K562 (cell line): ENCODE results near the gene PPP2R3B. TPM values are rescaled to one million over a fixed set of nuclear protein-coding genes. Genes with fewer than 3 reads are reported as not detected.

Experiments
- ARID1B ChIP-seq: fragments of 450-650 bp; IDR thresholded peaks from 2 replicates; pipeline ENCODE4 v1.6.1; 2016; ENCODE audit warnings: antibody characterized with exemption, mild to moderate bottlenecking, inconsistent platforms
- JUN ChIP-seq, 2 experiments: sonication (generic) in 1 of 2; formaldehyde crosslinking in 1 of 2; IDR thresholded peaks; 2 replicates each; pipeline versions ENCODE4 v1.6.1 to v1.8.0; 2012 to 2022; ENCODE audit warnings: borderline replicate concordance in 2 of 2, mild to moderate bottlenecking in 2 of 2, improper control_type of control experiment in 1 of 2, low read depth in 1 of 2, low read length in 1 of 2, missing genetic modification reagents in 1 of 2
- KAT8 ChIP-seq: fragments of 450-650 bp; IDR thresholded peaks from 2 replicates; pipeline ENCODE4 v1.6.1; 2016; ENCODE audit warnings: low read depth, mild to moderate bottlenecking
- KLF6 ChIP-seq: fragments of 250-450 bp; sonication (Bioruptor Pico); IDR thresholded peaks from 2 replicates; pipeline ENCODE4 v1.4.0; 2020; ENCODE audit warnings: mild to moderate bottlenecking, moderate library complexity, borderline replicate concordance
- NFE2L1 ChIP-seq: fragments of 450-650 bp; IDR thresholded peaks from 2 replicates; pipeline ENCODE4 v1.6.1; 2016; ENCODE audit warnings: missing genetic modification characterization, low read depth, mild to moderate bottlenecking, missing compliant biosample characterization, moderate library complexity, borderline replicate concordance
- NFYB ChIP-seq: IDR thresholded peaks from 2 replicates; pipeline ENCODE4 v1.6.1; 2011; ENCODE audit warnings: mild to moderate bottlenecking, moderate library complexity; ENCODE audit not compliant: insufficient read length; ENCODE audit errors: extremely low read depth
- RBFOX2 ChIP-seq: fragments of 200-400 bp; formaldehyde crosslinking; IDR thresholded peaks from 2 replicates; pipeline ENCODE4 v1.6.1; 2017; ENCODE audit warnings: low read depth, mild to moderate bottlenecking, low read length, moderate library complexity
- ZNF76 ChIP-seq: fragments of 250-450 bp; sonication (Bioruptor Pico); IDR thresholded peaks from 2 replicates; pipeline ENCODE4 v1.4.0; 2020; ENCODE audit warnings: mild to moderate bottlenecking, moderate library complexity, borderline replicate concordance
- ZNF785 ChIP-seq: fragments of 250-450 bp; sonication (Bioruptor Pico); IDR thresholded peaks from 2 replicates; pipeline ENCODE4 v1.4.0; 2020; ENCODE audit warnings: mild to moderate bottlenecking
- polyA plus RNA-seq, 8 experiments: library from polyadenylated mRNA; depleted of rRNA in 4 of 8; stranded (reverse) in 5 of 8; unstranded in 3 of 8; fragments of >200 nt; fragmentation: Nextera tagmentation in 2 of 8; fragmentation: Illumina TruSeq in 1 of 8; extraction: Ambion mirVana in 2 of 8; extraction: Trizol in 1 of 8; gene quantifications; 2 replicates each; pipeline versions ENCODE4 v1.2.1 to v1.2.3, GENCODE V29; 2011 to 2014; ENCODE audit warnings: inconsistent platforms in 1 of 8, missing spikeins in 1 of 8
- total RNA-seq, 7 experiments: library from RNA; depleted of rRNA in 6 of 7; stranded (reverse); fragments of >200 nt in 6 of 7; fragmentation: Illumina TruSeq in 2 of 7; extraction: Trizol in 2 of 7; gene quantifications; 2 replicates each; pipeline versions ENCODE4 v1.2.1 to v1.2.3, GENCODE V29; 2011 to 2021; ENCODE audit warnings: low replicate concordance in 1 of 7
- TF ChIP-seq, protein P1 (sequence below): fragments of 200-600 bp; sonication (generic); IDR thresholded peaks from one replicate; pipeline ENCODE4 v1.6.1; 2012; ENCODE audit warnings: mild to moderate bottlenecking, low read depth, low read length, inconsistent platforms
- TF ChIP-seq, protein P2 (sequence below): fragments of 250-450 bp; sonication (Bioruptor Pico); IDR thresholded peaks from 2 replicates; pipeline ENCODE4 v1.8.0; 2022; ENCODE audit warnings: inconsistent platforms
- TF ChIP-seq, protein P3 (sequence below): fragments of 450-650 bp; IDR thresholded peaks from 2 replicates; pipeline ENCODE4 v1.6.1; 2016

PPP2R3B gene
- total and polyA plus RNA-seq, 9 of the 15 experiments (the other 6 are each of a cell fraction or from before 2014, with no cell fraction given), result 0.04 to 18.2 (median 8.2) TPM; not detected in 1

DNA sequence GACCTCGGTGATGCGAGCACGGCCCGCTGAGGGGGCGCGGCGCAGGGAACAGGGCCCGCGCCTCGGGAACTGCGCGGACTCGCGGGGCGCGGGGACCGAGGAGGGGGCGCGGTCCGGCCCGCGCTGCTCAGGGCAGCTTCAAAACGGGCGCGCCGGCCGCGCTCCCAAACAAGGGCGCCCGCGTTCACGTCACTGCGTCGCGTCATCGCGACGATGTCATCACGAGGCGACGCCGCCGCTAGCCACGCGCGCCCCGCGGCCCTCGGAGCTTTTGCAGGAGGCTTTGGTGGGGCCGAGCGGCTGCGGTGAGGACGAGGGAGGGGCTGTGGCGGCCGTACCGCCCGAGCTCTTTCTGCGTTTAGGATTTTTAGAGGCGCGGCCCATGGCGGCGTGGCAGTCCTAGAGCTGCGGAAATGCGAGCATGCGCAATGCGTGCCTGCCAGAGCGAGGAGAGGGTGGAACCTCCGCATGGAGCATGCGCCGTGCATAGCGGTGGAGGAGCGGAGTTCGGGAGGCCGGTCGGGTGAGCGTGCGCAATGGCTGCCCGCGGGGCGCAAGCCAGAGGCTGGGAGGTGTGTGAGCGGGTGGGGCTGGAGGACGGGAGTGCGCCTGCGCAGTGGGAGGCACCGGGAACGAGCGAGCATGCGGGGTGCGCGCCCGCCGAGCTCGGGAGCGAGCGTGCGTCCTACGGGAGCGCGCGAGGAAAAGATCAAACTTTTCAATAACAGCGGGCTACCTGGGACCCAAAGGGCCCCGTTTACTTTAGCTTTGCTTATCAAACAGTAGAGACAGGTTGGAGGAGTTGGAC is at the start of gene PPP2R3B (continued):
- TF ChIP-seq, protein P1, sequence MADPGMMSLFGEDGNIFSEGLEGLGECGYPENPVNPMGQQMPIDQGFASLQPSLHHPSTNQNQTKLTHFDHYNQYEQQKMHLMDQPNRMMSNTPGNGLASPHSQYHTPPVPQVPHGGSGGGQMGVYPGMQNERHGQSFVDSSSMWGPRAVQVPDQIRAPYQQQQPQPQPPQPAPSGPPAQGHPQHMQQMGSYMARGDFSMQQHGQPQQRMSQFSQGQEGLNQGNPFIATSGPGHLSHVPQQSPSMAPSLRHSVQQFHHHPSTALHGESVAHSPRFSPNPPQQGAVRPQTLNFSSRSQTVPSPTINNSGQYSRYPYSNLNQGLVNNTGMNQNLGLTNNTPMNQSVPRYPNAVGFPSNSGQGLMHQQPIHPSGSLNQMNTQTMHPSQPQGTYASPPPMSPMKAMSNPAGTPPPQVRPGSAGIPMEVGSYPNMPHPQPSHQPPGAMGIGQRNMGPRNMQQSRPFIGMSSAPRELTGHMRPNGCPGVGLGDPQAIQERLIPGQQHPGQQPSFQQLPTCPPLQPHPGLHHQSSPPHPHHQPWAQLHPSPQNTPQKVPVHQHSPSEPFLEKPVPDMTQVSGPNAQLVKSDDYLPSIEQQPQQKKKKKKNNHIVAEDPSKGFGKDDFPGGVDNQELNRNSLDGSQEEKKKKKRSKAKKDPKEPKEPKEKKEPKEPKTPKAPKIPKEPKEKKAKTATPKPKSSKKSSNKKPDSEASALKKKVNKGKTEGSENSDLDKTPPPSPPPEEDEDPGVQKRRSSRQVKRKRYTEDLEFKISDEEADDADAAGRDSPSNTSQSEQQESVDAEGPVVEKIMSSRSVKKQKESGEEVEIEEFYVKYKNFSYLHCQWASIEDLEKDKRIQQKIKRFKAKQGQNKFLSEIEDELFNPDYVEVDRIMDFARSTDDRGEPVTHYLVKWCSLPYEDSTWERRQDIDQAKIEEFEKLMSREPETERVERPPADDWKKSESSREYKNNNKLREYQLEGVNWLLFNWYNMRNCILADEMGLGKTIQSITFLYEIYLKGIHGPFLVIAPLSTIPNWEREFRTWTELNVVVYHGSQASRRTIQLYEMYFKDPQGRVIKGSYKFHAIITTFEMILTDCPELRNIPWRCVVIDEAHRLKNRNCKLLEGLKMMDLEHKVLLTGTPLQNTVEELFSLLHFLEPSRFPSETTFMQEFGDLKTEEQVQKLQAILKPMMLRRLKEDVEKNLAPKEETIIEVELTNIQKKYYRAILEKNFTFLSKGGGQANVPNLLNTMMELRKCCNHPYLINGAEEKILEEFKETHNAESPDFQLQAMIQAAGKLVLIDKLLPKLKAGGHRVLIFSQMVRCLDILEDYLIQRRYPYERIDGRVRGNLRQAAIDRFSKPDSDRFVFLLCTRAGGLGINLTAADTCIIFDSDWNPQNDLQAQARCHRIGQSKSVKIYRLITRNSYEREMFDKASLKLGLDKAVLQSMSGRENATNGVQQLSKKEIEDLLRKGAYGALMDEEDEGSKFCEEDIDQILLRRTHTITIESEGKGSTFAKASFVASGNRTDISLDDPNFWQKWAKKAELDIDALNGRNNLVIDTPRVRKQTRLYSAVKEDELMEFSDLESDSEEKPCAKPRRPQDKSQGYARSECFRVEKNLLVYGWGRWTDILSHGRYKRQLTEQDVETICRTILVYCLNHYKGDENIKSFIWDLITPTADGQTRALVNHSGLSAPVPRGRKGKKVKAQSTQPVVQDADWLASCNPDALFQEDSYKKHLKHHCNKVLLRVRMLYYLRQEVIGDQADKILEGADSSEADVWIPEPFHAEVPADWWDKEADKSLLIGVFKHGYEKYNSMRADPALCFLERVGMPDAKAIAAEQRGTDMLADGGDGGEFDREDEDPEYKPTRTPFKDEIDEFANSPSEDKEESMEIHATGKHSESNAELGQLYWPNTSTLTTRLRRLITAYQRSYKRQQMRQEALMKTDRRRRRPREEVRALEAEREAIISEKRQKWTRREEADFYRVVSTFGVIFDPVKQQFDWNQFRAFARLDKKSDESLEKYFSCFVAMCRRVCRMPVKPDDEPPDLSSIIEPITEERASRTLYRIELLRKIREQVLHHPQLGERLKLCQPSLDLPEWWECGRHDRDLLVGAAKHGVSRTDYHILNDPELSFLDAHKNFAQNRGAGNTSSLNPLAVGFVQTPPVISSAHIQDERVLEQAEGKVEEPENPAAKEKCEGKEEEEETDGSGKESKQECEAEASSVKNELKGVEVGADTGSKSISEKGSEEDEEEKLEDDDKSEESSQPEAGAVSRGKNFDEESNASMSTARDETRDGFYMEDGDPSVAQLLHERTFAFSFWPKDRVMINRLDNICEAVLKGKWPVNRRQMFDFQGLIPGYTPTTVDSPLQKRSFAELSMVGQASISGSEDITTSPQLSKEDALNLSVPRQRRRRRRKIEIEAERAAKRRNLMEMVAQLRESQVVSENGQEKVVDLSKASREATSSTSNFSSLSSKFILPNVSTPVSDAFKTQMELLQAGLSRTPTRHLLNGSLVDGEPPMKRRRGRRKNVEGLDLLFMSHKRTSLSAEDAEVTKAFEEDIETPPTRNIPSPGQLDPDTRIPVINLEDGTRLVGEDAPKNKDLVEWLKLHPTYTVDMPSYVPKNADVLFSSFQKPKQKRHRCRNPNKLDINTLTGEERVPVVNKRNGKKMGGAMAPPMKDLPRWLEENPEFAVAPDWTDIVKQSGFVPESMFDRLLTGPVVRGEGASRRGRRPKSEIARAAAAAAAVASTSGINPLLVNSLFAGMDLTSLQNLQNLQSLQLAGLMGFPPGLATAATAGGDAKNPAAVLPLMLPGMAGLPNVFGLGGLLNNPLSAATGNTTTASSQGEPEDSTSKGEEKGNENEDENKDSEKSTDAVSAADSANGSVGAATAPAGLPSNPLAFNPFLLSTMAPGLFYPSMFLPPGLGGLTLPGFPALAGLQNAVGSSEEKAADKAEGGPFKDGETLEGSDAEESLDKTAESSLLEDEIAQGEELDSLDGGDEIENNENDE, result no peak
- TF ChIP-seq JUN (IDR thresholded peaks at IDR 0.05; ENCODE audit: borderline replicate concordance, low read depth, low read length) (peak; percentile 79), JUN (CRISPR knock-in tag; IDR thresholded peaks at IDR 0.05; ENCODE audit: borderline replicate concordance) (no peak), ZNF76 (CRISPR knock-in tag) (no peak), NFE2L1 (tag) (no peak), KAT8 (no peak), KLF6 (CRISPR knock-in tag) (no peak), RBFOX2 (peak; percentile 83), ARID1B (no peak), NFYB (no peak), ZNF785 (CRISPR knock-in tag) (no peak)
- TF ChIP-seq, protein P2, sequence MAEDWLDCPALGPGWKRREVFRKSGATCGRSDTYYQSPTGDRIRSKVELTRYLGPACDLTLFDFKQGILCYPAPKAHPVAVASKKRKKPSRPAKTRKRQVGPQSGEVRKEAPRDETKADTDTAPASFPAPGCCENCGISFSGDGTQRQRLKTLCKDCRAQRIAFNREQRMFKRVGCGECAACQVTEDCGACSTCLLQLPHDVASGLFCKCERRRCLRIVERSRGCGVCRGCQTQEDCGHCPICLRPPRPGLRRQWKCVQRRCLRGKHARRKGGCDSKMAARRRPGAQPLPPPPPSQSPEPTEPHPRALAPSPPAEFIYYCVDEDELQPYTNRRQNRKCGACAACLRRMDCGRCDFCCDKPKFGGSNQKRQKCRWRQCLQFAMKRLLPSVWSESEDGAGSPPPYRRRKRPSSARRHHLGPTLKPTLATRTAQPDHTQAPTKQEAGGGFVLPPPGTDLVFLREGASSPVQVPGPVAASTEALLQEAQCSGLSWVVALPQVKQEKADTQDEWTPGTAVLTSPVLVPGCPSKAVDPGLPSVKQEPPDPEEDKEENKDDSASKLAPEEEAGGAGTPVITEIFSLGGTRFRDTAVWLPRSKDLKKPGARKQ (CRISPR knock-in tag), result no peak
- TF ChIP-seq, protein P3, sequence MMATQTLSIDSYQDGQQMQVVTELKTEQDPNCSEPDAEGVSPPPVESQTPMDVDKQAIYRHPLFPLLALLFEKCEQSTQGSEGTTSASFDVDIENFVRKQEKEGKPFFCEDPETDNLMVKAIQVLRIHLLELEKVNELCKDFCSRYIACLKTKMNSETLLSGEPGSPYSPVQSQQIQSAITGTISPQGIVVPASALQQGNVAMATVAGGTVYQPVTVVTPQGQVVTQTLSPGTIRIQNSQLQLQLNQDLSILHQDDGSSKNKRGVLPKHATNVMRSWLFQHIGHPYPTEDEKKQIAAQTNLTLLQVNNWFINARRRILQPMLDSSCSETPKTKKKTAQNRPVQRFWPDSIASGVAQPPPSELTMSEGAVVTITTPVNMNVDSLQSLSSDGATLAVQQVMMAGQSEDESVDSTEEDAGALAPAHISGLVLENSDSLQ, result no peak
